Measurements from ENCODE around the gene PDE4B. TPM values are rescaled to one million over a fixed set of nuclear protein-coding genes. Genes with fewer than 3 reads are reported as not detected.

PDE4B gene
- total and polyA plus RNA-seq, 9 of the 15 experiments (the other 6 are each of a cell fraction or from before 2014, with no cell fraction given): 0.09 TPM; not detected in 8

DNA sequence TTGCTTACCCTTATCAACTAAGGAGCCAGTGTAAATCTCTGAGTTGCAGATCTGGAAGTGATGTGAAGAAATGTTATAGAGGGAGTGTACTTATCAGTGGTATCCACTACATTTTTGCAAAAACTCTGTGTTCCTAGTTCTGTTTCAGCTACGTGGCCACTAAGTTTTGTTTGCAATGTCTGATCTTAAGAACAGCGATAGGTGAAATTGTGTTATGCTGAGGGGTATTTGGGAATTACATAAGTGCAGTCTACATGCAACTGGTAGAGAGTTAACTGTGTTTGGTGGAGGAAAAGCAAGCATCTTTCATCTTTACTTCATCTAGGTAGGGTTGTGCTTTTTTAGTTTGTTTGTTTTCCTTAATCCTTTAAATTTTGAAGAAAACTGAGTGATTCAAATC, 542.4 kb downstream of the PDE4B start:
- Histone ChIP-seq H3K27ac (ENCODE audit: extremely low read depth, low read depth, low read length) (no peak overlapping the region), H3K4me3 (no peak overlapping the region), H3K27me3 (ENCODE audit: control insufficient read depth in 2 of 2, insufficient read depth in 2 of 2, low read length in 2 of 2) (peaks cover 2 to 6% of the 10 kb centered on the region in 2 experiments; a peak in 1 of 5 replicates), H3K9me1 (ENCODE audit: control insufficient read depth, insufficient read depth, low read length) (no peaks in the 10 kb centered on the region), H4K20me1 (replicated peaks; ENCODE audit: control insufficient read depth, insufficient read depth, low read length) (no peaks in the 10 kb centered on the region), H3K36me3 (ENCODE audit: control insufficient read depth, insufficient read depth, low read length) (no peaks in the 10 kb centered on the region), H3K9ac (ENCODE audit: insufficient read depth in 1 of 2, low read depth in 2 of 2, low read length in 2 of 2) (no peak overlapping the region), H3K4me2 (ENCODE audit: insufficient read depth, low read length) (no peak overlapping the region), H2AFZ (ENCODE audit: low read depth, low read length) (no peak overlapping the region), H3K9me3 (replicated peaks; ENCODE audit: control insufficient read depth, insufficient read depth, low read depth, low read length) (no peaks in the 10 kb centered on the region), H3K79me2 (ENCODE audit: control insufficient read depth, insufficient read depth, low read length) (no peaks in the 10 kb centered on the region), H3K4me1 (replicated peaks in 1 of 2; ENCODE audit: control insufficient read depth in 2 of 2, insufficient read depth in 2 of 2, low read length in 2 of 2) (no peaks in the 10 kb centered on the region)
- ChIA-PET CTCF (ENCODE audit: low intra/inter-chr PET ratio) (no interaction called here), POLR2A (no interaction called here)
- intact Hi-C loops (cut with micrococcal nuclease) (no loop called here), in situ Hi-C loops (cut with MboI) (no loop called here)
- FAIRE-seq: no peak
- TF ChIP-seq CREB1 (IDR thresholded peaks at IDR 0.05): no peak
- no peak for TF ChIP-seq CREB1 (CRISPR knock-in tag; IDR thresholded peaks at IDR 0.05)
- TF ChIP-seq U2AF2 (optimal IDR thresholded peaks at IDR 0.05; ENCODE audit: low read depth, low read length): no peak
- no peak for TF ChIP-seq ASH1L (IDR thresholded peaks at IDR 0.05; ENCODE audit: borderline replicate concordance, low read depth, partially characterized antibody)
- TF ChIP-seq SRSF9 (IDR thresholded peaks at IDR 0.05; ENCODE audit: borderline replicate concordance, low read depth, low read length): no peak
- TF ChIP-seq, protein P1, sequence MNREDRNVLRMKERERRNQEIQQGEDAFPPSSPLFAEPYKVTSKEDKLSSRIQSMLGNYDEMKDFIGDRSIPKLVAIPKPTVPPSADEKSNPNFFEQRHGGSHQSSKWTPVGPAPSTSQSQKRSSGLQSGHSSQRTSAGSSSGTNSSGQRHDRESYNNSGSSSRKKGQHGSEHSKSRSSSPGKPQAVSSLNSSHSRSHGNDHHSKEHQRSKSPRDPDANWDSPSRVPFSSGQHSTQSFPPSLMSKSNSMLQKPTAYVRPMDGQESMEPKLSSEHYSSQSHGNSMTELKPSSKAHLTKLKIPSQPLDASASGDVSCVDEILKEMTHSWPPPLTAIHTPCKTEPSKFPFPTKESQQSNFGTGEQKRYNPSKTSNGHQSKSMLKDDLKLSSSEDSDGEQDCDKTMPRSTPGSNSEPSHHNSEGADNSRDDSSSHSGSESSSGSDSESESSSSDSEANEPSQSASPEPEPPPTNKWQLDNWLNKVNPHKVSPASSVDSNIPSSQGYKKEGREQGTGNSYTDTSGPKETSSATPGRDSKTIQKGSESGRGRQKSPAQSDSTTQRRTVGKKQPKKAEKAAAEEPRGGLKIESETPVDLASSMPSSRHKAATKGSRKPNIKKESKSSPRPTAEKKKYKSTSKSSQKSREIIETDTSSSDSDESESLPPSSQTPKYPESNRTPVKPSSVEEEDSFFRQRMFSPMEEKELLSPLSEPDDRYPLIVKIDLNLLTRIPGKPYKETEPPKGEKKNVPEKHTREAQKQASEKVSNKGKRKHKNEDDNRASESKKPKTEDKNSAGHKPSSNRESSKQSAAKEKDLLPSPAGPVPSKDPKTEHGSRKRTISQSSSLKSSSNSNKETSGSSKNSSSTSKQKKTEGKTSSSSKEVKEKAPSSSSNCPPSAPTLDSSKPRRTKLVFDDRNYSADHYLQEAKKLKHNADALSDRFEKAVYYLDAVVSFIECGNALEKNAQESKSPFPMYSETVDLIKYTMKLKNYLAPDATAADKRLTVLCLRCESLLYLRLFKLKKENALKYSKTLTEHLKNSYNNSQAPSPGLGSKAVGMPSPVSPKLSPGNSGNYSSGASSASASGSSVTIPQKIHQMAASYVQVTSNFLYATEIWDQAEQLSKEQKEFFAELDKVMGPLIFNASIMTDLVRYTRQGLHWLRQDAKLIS (CRISPR knock-in tag; IDR thresholded peaks at IDR 0.05): no peak
- no peak for TF ChIP-seq KDM1A (IDR thresholded peaks at IDR 0.05)
- no peak for TF ChIP-seq NONO (IDR thresholded peaks at IDR 0.05; ENCODE audit: low read depth in 2 of 2, low read length in 1 of 2)
- TF ChIP-seq MCM7 (IDR thresholded peaks at IDR 0.05): no peak
- TF ChIP-seq SRSF3 (IDR thresholded peaks at IDR 0.05; ENCODE audit: insufficient read depth, low read length): no peak
- TF ChIP-seq, protein P2, sequence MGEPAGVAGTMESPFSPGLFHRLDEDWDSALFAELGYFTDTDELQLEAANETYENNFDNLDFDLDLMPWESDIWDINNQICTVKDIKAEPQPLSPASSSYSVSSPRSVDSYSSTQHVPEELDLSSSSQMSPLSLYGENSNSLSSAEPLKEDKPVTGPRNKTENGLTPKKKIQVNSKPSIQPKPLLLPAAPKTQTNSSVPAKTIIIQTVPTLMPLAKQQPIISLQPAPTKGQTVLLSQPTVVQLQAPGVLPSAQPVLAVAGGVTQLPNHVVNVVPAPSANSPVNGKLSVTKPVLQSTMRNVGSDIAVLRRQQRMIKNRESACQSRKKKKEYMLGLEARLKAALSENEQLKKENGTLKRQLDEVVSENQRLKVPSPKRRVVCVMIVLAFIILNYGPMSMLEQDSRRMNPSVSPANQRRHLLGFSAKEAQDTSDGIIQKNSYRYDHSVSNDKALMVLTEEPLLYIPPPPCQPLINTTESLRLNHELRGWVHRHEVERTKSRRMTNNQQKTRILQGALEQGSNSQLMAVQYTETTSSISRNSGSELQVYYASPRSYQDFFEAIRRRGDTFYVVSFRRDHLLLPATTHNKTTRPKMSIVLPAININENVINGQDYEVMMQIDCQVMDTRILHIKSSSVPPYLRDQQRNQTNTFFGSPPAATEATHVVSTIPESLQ (CRISPR knock-in tag; IDR thresholded peaks at IDR 0.05): no peak
- no peak for TF ChIP-seq ZNF780A (CRISPR knock-in tag; IDR thresholded peaks at IDR 0.05)
- TF ChIP-seq ZNF766 (CRISPR knock-in tag; conservative IDR thresholded peaks at IDR 0.05): no peak
- no peak for TF ChIP-seq CBX5 (IDR thresholded peaks at IDR 0.05; ENCODE audit: borderline replicate concordance, low read depth)
- TF ChIP-seq XRCC4 (IDR thresholded peaks at IDR 0.05; ENCODE audit: extremely low read depth, insufficient read depth, insufficient read length): no peak
- TF ChIP-seq ZBTB1 (CRISPR knock-in tag; IDR thresholded peaks at IDR 0.05; ENCODE audit: borderline replicate concordance, low read depth): no peak
- no peak for TF ChIP-seq PHF20 (IDR thresholded peaks at IDR 0.05; ENCODE audit: partially characterized antibody)
- TF ChIP-seq ZNF24 (IDR thresholded peaks at IDR 0.05): no peak
- no peak for TF ChIP-seq KLF1 (tag; IDR thresholded peaks at IDR 0.05)
- ATAC-seq: no peak
- no TSS peak for BruUV-seq (replicated peaks)
- DNase-seq (ENCODE audit: extremely low read depth in 1 of 4, low spot score in 3 of 4): no peak
- WGBS (ENCODE audit: insufficient coverage, low coverage, missing lambda C conversion rate): 3% methylated on average over 2 of the region's 2 CpGs
